GM12878 (cell line): ENCODE measurements around the gene TM9SF4. TPM values are rescaled to one million over a fixed set of nuclear protein-coding genes. Genes with fewer than 3 reads are reported as not detected.

Source experiments
- ATAC-seq: fragments of 200-7000 bp; cut with Tn5 transposase; 3 replicates; pipeline ENCODE4 v1.9.1; 2020; ENCODE audit warnings: mild to moderate bottlenecking, moderate library complexity
- BruUV-seq: library from RNA; stranded (reverse); fragments of 400-500 nt; replicated peaks from 2 replicates; lab custom pipeline; 2021; lab: Mats Ljungman, UMichigan
- CTCF ChIA-PET: fragments of 300-600 bp; sonication (Branson Sonifier 250); formaldehyde crosslinking; extraction: SDS; loops from one replicate; lab custom pipeline; 2021; ENCODE audit warnings: inconsistent platforms; lab: Yijun Ruan, JAX
- POLR2A ChIA-PET: fragments of 350-600 bp; formaldehyde crosslinking; extraction: SDS; loops from one replicate; lab custom pipeline; 2021; ENCODE audit warnings: inconsistent platforms; lab: Charles Lee
- RAD21 ChIA-PET: fragments of 300-600 bp; sonication (Branson Sonifier 250); formaldehyde crosslinking; loops from one replicate; lab custom pipeline; 2023; ENCODE audit warnings: antibody characterized with exemption; ENCODE audit not compliant: unreplicated experiment; lab: Charles Lee
- SMC1A ChIA-PET: fragments of 300-600 bp; sonication (Branson Sonifier 250); formaldehyde crosslinking; loops from one replicate; lab custom pipeline; 2023; ENCODE audit not compliant: unreplicated experiment, uncharacterized antibody; lab: Charles Lee
- DNase-seq: peaks from one replicate; pipeline ENCODE4 v3.0.0-alpha.2; 2011; ENCODE audit warnings: low read depth, low spot score
- FAIRE-seq: peaks from 3 replicates; lab custom pipeline; 2011; peaks lifted over from hg19 to GRCh38; lab: Jason Lieb, UNC
- H2AFZ ChIP-seq: 2 replicates; pipeline ENCODE4 v1.6.0; 2011; ENCODE audit warnings: low read depth, low read length, control low read depth; ENCODE audit not compliant: control insufficient read depth
- H3K27ac ChIP-seq: 2 replicates; pipeline ENCODE4 v1.5.1; 2011; ENCODE audit warnings: control low read depth; ENCODE audit not compliant: control insufficient read depth, insufficient read depth
- H3K27me3 ChIP-seq, 2 experiments: replicated peaks in 1 of 2; 2 replicates each; pipeline versions ENCODE4 v1.6.0 to v1.6.1; 2011; ENCODE audit warnings: low read length in 1 of 2; ENCODE audit not compliant: control insufficient read depth in 2 of 2, insufficient read depth in 2 of 2
- H3K36me3 ChIP-seq, 2 experiments: 2 replicates each; pipeline ENCODE4 v1.5.1; 2011; ENCODE audit warnings: low read length in 1 of 2; ENCODE audit not compliant: control insufficient read depth in 2 of 2, insufficient read depth in 2 of 2
- H3K4me1 ChIP-seq: 2 replicates; pipeline ENCODE4 v1.6.1; 2011; ENCODE audit warnings: mild to moderate bottlenecking, low read length, moderate library complexity, mixed read lengths; ENCODE audit not compliant: control insufficient read depth, insufficient read depth
- H3K4me2 ChIP-seq: 2 replicates; pipeline ENCODE4 v1.6.0; 2011; ENCODE audit warnings: control low read depth; ENCODE audit not compliant: control insufficient read depth, insufficient read depth
- H3K4me3 ChIP-seq: fragments of 200-600 bp; sonication (generic); 2 replicates; pipeline ENCODE4 v1.5.1; 2016
- H3K79me2 ChIP-seq: 2 replicates; pipeline ENCODE4 v1.6.0; 2011; ENCODE audit warnings: low read length; ENCODE audit not compliant: control insufficient read depth, insufficient read depth
- H3K9ac ChIP-seq: 2 replicates; pipeline ENCODE4 v1.8.0; 2011; ENCODE audit warnings: low read length, control low read depth, mixed read lengths; ENCODE audit not compliant: control insufficient read depth, insufficient read depth
- H3K9me3 ChIP-seq: replicated peaks from 3 replicates; pipeline ENCODE4 v1.5.1; 2011; ENCODE audit warnings: mild to moderate bottlenecking, low read length; ENCODE audit not compliant: control insufficient read depth, insufficient read depth
- H4K20me1 ChIP-seq: 2 replicates; pipeline ENCODE4 v1.6.0; 2011; ENCODE audit not compliant: control insufficient read depth, insufficient read depth
- ESRRA ChIP-seq: IDR thresholded peaks from 2 replicates; pipeline ENCODE4 v1.6.1; 2012; ENCODE audit warnings: mild to moderate bottlenecking, low read length, improper control_type of control experiment
- FOXK2 ChIP-seq: fragments of 450-650 bp; IDR thresholded peaks from 2 replicates; pipeline ENCODE4 v1.6.1; 2017; ENCODE audit warnings: mild to moderate bottlenecking, moderate library complexity
- HCFC1 ChIP-seq: fragments of 150-350 bp; IDR thresholded peaks from 2 replicates; pipeline ENCODE4 v1.6.1; 2014; ENCODE audit warnings: low read length
- IRF3 ChIP-seq: fragments of 450-650 bp; IDR thresholded peaks from 2 replicates; pipeline ENCODE4 v1.6.1; 2014; ENCODE audit warnings: mild to moderate bottlenecking
- RELA ChIP-seq: fragments of 450-650 bp; IDR thresholded peaks from 2 replicates; pipeline ENCODE4 v1.8.0; 2014; ENCODE audit warnings: borderline replicate concordance; ENCODE audit not compliant: partially characterized antibody
- RUNX3 ChIP-seq: IDR thresholded peaks from 2 replicates; pipeline ENCODE4 v1.6.1; 2012; ENCODE audit warnings: low read length, inconsistent platforms
- SPI1 ChIP-seq: IDR thresholded peaks from 2 replicates; pipeline ENCODE4 v1.6.1; 2011; ENCODE audit warnings: low read depth, mild to moderate bottlenecking, low read length, moderate library complexity, borderline replicate concordance; ENCODE audit not compliant: insufficient read depth
- WGBS: methylation state at CpG from one replicate; pipeline ENCODE4 v1.1.6; 2016; ENCODE audit warnings: low lambda C conversion rate; ENCODE audit not compliant: insufficient replicate concordance, insufficient coverage; ENCODE audit errors: missing lambda C conversion rate; 5-methylcytosine and 5-hydroxymethylcytosine counted together
- in situ Hi-C: fragments of 300-500 bp; cut with MboI; formaldehyde crosslinking; loops from 9 replicates; pipeline ENCODE4 v1.14.3; 2018; ENCODE audit warnings: mixed read lengths
- intact Hi-C: fragments of 100-400 bp; cut with micrococcal nuclease; formaldehyde crosslinking; loops from one replicate; pipeline ENCODE4 v1.14.2; 2022; ENCODE audit not compliant: unreplicated experiment
- polyA plus RNA-seq, 11 experiments: library from polyadenylated mRNA; depleted of rRNA in 4 of 11; unstranded in 6 of 11; stranded (reverse) in 5 of 11; fragments of >200 nt; fragmentation: Nextera tagmentation in 4 of 11; fragmentation: Illumina TruSeq in 1 of 11; extraction: Ambion mirVana in 4 of 11; extraction: Trizol in 1 of 11; gene quantifications; 1 replicate in 1 of 11; 2 replicates in 10 of 11; pipeline versions ENCODE4 v1.2.1 to v1.2.3, GENCODE V29; 2011 to 2016; ENCODE audit warnings: inconsistent platforms in 2 of 11, missing spikeins in 2 of 11, low read depth in 1 of 11
- total RNA-seq, 4 experiments: library from RNA; depleted of rRNA in 3 of 4; stranded (reverse); fragments of >200 nt in 3 of 4; fragmentation: Illumina TruSeq in 1 of 4; extraction: Trizol in 1 of 4; gene quantifications; 2 replicates each; pipeline versions ENCODE4 v1.2.1 to v1.2.3, GENCODE V29; 2013 to 2021
- TF ChIP-seq, protein P1 (sequence below): fragments of 450-650 bp; IDR thresholded peaks from 2 replicates; pipeline ENCODE4 v1.6.1; 2017; ENCODE audit warnings: borderline replicate concordance

Gene TM9SF4
- total and polyA plus RNA-seq, 10 of the 15 experiments (the other 5 are each of a cell fraction or from before 2014, with no cell fraction given), result 8.5 to 47.8 (median 24.3) TPM

DNA sequence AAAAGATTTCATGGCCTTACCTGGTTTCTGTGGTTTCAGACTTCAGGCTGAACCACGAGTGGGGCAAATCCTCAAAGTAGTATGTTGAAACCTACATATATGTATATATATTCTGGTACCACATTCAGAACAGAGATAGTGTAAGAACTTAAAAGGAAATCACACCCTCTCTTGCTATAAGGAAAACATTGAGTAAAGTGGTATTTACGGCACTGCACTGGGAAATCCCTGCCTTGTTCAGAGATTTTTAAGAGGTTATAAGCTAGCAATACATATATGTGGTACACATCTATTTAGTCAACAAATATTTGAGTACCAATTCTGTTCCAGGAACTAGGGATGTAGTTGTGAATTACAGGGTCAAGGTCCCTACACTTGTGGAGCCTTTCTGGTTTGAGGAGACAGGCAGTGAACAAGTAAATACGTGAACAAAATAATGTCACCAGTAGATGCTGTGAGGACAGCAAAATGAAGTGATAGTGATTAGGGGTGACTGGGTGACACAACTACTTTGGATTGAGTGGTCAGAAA lies 1.7 kb downstream of the TM9SF4 start:
- peak overlapping the region; percentile 98 for H3K4me3 ChIP-seq
- CTCF ChIA-PET, result interaction anchor here (0.8 to 5.0 kb wide), 4 partner anchors 79 to 251 kb away, joined by 3 to 22 read pairs (median 4); no protein-coding TSS in a partner anchor
- ATAC-seq, result no peak
- H3K9me3 ChIP-seq, result no peaks in the 10 kb centered on the region
- no peak for FAIRE-seq
- no peaks in the 10 kb centered on the region for H3K27me3 ChIP-seq
- TSS peak; percentile 56 for BruUV-seq
- H3K27ac ChIP-seq, result no peak overlapping the region; the same call in 1 of the 2 replicates
- H3K4me1 ChIP-seq, result peaks cover 15% of the 10 kb centered on the region
- WGBS, result 63% methylated on average over 3 of the region's 3 CpGs
- POLR2A ChIA-PET, result interaction anchor here (1.0 kb wide), 1 partner anchor 24 kb away, joined by 3 read pairs; no protein-coding TSS in a partner anchor
- RAD21 ChIA-PET, result no interaction called here
- peak; percentile 46; the same call in 1 of the 2 replicates for TF ChIP-seq RUNX3
- TF ChIP-seq, protein P1, sequence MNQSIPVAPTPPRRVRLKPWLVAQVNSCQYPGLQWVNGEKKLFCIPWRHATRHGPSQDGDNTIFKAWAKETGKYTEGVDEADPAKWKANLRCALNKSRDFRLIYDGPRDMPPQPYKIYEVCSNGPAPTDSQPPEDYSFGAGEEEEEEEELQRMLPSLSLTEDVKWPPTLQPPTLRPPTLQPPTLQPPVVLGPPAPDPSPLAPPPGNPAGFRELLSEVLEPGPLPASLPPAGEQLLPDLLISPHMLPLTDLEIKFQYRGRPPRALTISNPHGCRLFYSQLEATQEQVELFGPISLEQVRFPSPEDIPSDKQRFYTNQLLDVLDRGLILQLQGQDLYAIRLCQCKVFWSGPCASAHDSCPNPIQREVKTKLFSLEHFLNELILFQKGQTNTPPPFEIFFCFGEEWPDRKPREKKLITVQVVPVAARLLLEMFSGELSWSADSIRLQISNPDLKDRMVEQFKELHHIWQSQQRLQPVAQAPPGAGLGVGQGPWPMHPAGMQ, result no peak
- intact Hi-C loops, result no loop called here
- H3K36me3 ChIP-seq, result no peaks in the 10 kb centered on the region; a peak in 3 of 4 replicates
- H3K4me2 ChIP-seq, result peak overlapping the region; percentile 95
- H3K79me2 ChIP-seq, result peaks cover 51% of the 10 kb centered on the region
- H3K9ac ChIP-seq, result no peak overlapping the region
- 0 out of 2 replicates have a peak, but pooled peaks cover 2% of the 10 kb centered on the region for H4K20me1 ChIP-seq
- SMC1A ChIA-PET, result interaction anchor here (1.0 to 6.3 kb wide), 2 partner anchors 47 to 76 kb away, joined by 3 to 31 read pairs; no protein-coding TSS in a partner anchor
- in situ Hi-C loops, result no loop called here
- DNase-seq, result no peak
- no peak overlapping the region for H2AFZ ChIP-seq

- Histone ChIP-seq H3K79me2 (peaks cover 55% of the 10 kb centered on the region), H3K27me3 (no peaks in the 10 kb centered on the region), H3K27ac (no peak overlapping the region; the same call in 1 of the 2 replicates), H3K36me3 (no peaks in the 10 kb centered on the region; a peak in 3 of 4 replicates), H3K9ac (no peak overlapping the region), H3K9me3 (no peaks in the 10 kb centered on the region), H3K4me3 (no peak overlapping the region), H3K4me2 (peak overlapping the region; percentile 95), H3K4me1 (peaks cover 15% of the 10 kb centered on the region), H2AFZ (no peak overlapping the region), H4K20me1 (0 out of 2 replicates have a peak, but pooled peaks cover 4% of the 10 kb centered on the region)
- POLR2A ChIA-PET, result interaction anchor here (0.7 to 1.0 kb wide), 2 partner anchors 23 to 71 kb away, joined by 3 to 5 read pairs; no protein-coding TSS in a partner anchor
- FAIRE-seq (no peak), ATAC-seq (no peak), DNase-seq (no peak)
- intact Hi-C loops (no loop called here), in situ Hi-C loops (no loop called here)
- CTCF ChIA-PET, result interaction anchor here (0.8 to 1.4 kb wide), 2 partner anchors 80 to 250 kb away, joined by 3 to 4 read pairs; no protein-coding TSS in a partner anchor
- SMC1A ChIA-PET, result interaction anchor here (0.7 to 1.4 kb wide), 2 partner anchors 28 to 77 kb away, joined by 3 read pairs; no protein-coding TSS in a partner anchor
- RAD21 ChIA-PET, result no interaction called here
- 82% methylated on average over 3 of the region's 3 CpGs for WGBS
- BruUV-seq, result no TSS peak
- TF ChIP-seq ESRRA, result no peak
- no peak for TF ChIP-seq RELA
- TF ChIP-seq IRF3, result no peak
- no peak for TF ChIP-seq FOXK2
- TF ChIP-seq HCFC1, result no peak
- TF ChIP-seq SPI1, result no peak
Observed at GRCh38 chr20:32111753-32112152, 2.2 kb downstream of the TM9SF4 start.
